ENCODE measurements around the gene SAYSD1. TPM values are rescaled to one million over a fixed set of nuclear protein-coding genes. Genes with fewer than 3 reads are reported as not detected.
A peak's percentile ranks its signal among the peaks of the same experiment; 100 is the strongest.

Gene SAYSD1
- total RNA-seq, 1 experiment from 2014 or later, result 9.4 TPM

DNA sequence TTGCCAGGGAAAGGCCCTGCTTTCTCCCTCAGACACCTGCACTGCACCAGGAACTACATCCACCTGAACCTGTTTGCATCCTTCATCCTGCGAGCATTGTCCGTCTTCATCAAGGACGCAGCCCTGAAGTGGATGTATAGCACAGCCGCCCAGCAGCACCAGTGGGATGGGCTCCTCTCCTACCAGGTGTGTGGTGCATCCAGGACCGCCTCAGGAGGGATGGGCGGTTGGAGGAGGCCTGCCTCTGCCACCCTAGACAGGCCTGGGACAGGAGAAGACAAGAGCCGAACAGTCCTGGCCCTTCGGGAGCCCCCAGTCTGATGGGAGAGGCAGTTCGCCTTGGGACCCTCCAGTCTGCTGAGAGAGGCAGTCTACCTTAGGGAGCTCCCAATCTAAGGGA lies 42.2 kb downstream of the SAYSD1 start:
- no peaks in the 10 kb centered on the region; a peak in 1 of 5 replicates for H3K9me3 Mint-ChIP-seq
- Histone ChIP-seq H3K18ac (ENCODE audit: insufficient read length, low read depth, low read length) (no peak overlapping the region), H4K91ac (ENCODE audit: insufficient read length, low read depth, low read length) (no peak overlapping the region), H3K27ac (ENCODE audit: insufficient read length, low read depth, low read length) (no peak overlapping the region), H3K79me2 (ENCODE audit: insufficient read depth, low read length) (no peaks in the 10 kb centered on the region), H3K23ac (ENCODE audit: insufficient read length, low read depth, low read length) (no peak overlapping the region), H3K4me2 (ENCODE audit: insufficient read depth, insufficient read length, low read length) (no peak overlapping the region), H4K8ac (replicated peaks; ENCODE audit: insufficient read length, low read depth, low read length) (no peak overlapping the region), H4K5ac (ENCODE audit: insufficient read length, low read depth, low read length) (no peak overlapping the region), H3K56ac (ENCODE audit: insufficient read length, low read depth, low read length) (no peak overlapping the region), H3K9ac (ENCODE audit: extremely low read depth, insufficient read length, low read length) (no peak overlapping the region), H3K4me1 (ENCODE audit: insufficient read depth, low read length) (peaks cover 2% of the 10 kb centered on the region; the same call in 1 of the 2 replicates), H2BK12ac (ENCODE audit: insufficient read length, low read depth, low read length) (no peak overlapping the region), H2BK15ac (ENCODE audit: low read depth, low read length) (no peak overlapping the region), H2BK5ac (ENCODE audit: insufficient read length, low read length) (no peak overlapping the region), H3T11ph (ENCODE audit: low read length) (no peak overlapping the region), H2AFZ (ENCODE audit: low read length) (no peak overlapping the region), H3K79me1 (ENCODE audit: insufficient read depth, low read depth, low read length, poor library complexity, severe bottlenecking) (no peaks in the 10 kb centered on the region), H3K14ac (ENCODE audit: insufficient read depth, low read length) (peak overlapping the region; percentile 14; the same call in 1 of the 2 replicates), H3K4ac (ENCODE audit: low read depth, low read length) (no peak overlapping the region), H2BK20ac (ENCODE audit: low read depth, low read length, poor library complexity, severe bottlenecking) (no peak overlapping the region), H2AK5ac (ENCODE audit: insufficient read length, low read length) (no peak overlapping the region), H4K20me1 (ENCODE audit: control insufficient read depth, insufficient read depth, insufficient read length) (no peaks in the 10 kb centered on the region), H3K23me2 (ENCODE audit: insufficient read length, low read depth, low read length, poor library complexity, severe bottlenecking) (no peaks in the 10 kb centered on the region), H2BK120ac (ENCODE audit: low read depth, low read length, poor library complexity, severe bottlenecking) (no peak overlapping the region), H3K27me3 (ENCODE audit: insufficient read depth, low read length) (no peaks in the 10 kb centered on the region), H3K9me3 (ENCODE audit: control insufficient read depth, low read depth, low read length) (no peaks in the 10 kb centered on the region)
- peaks cover 13 to 18% of the 10 kb centered on the region in 2 experiments for H3K4me1 Mint-ChIP-seq
- peaks cover 30% of the 10 kb centered on the region for H3K27me3 Mint-ChIP-seq (ENCODE audit: low read depth)
- no peak overlapping the region for H3K27ac Mint-ChIP-seq
- no peak for DNase-seq
- no CpG with 5 or more reads among the region's 9 CpGs for WGBS (ENCODE audit: extremely low coverage, insufficient read length, low lambda C conversion rate)
- TF ChIP-seq, protein P1, sequence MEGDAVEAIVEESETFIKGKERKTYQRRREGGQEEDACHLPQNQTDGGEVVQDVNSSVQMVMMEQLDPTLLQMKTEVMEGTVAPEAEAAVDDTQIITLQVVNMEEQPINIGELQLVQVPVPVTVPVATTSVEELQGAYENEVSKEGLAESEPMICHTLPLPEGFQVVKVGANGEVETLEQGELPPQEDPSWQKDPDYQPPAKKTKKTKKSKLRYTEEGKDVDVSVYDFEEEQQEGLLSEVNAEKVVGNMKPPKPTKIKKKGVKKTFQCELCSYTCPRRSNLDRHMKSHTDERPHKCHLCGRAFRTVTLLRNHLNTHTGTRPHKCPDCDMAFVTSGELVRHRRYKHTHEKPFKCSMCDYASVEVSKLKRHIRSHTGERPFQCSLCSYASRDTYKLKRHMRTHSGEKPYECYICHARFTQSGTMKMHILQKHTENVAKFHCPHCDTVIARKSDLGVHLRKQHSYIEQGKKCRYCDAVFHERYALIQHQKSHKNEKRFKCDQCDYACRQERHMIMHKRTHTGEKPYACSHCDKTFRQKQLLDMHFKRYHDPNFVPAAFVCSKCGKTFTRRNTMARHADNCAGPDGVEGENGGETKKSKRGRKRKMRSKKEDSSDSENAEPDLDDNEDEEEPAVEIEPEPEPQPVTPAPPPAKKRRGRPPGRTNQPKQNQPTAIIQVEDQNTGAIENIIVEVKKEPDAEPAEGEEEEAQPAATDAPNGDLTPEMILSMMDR (conservative IDR thresholded peaks at IDR 0.05), result no peak
- no peak overlapping the region for H3K4me3 Mint-ChIP-seq
- H3K36me3 Mint-ChIP-seq (ENCODE audit: insufficient read depth in 1 of 3, low read depth in 3 of 3), result no peaks in the 10 kb centered on the region

Measured in H9 (cell line).